Uterus (tissue), 2 donors: ENCODE measurements around the gene PREX1.

Experiments
- CTCF ChIP-seq, 4 experiments: fragments of 200-600 bp in 2 of 4; fragments of 450-650 bp in 2 of 4; sonication (generic) in 2 of 4; IDR thresholded peaks; one replicate each; pipeline ENCODE4 v1.5.1; 2016 to 2019; ENCODE audit warnings: antibody characterized with exemption in 4 of 4, mild to moderate bottlenecking in 2 of 4, moderate library complexity in 1 of 4
- POLR2A ChIP-seq, 2 donors: fragments of 450-650 bp; IDR thresholded peaks; one replicate each; pipeline ENCODE4 v1.6.1; 2016; ENCODE audit warnings: antibody characterized with exemption in 2 of 2, mild to moderate bottlenecking in 1 of 2, moderate library complexity in 1 of 2

- TF ChIP-seq POLR2A (IDR thresholded peaks at IDR 0.05) = no peak
- no peak for TF ChIP-seq CTCF (IDR thresholded peaks at IDR 0.05)
Measured at GRCh38 chr20:48584391-48585060, 243.3 kb downstream of the PREX1 start.
